ENCODE measurements around the gene AGBL4.

AGBL4 gene

GRCh38 chr1:50023292-50024159 lies at the start of gene AGBL4:
Gene AGBL4 (minus strand): TSS chr1:50023954.
- TF ChIP-seq CTCF (IDR thresholded peaks at IDR 0.05), result no peak

DNA sequence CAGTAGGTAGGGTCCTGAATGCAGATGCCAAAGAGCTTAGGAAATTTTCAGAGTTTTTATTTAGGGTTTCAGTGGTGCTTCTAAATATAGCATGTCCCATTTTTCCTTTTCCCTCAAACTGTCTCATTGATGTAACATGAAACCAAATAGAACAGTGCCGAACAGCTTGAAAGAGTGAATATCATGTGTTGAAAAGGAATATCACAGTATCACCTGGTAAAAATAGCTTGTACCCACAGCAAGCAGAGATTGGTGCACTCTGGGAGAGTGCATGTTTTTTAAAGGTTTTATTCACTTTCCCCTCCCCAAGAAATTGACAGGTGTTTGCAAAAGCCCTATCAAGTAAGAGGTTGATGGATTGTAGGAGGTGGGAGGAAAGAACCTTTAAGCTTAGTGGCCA lies 43.1 kb upstream of the AGBL4 start:
- no peak for TF ChIP-seq CTCF (IDR thresholded peaks at IDR 0.05)

GRCh38 chr1:50060279-50060678 lies 36.5 kb upstream of the AGBL4 start:
- TF ChIP-seq CTCF (IDR thresholded peaks at IDR 0.05), result no peak

- TF ChIP-seq CTCF (IDR thresholded peaks at IDR 0.05), result no peak
Observed at GRCh38 chr1:50048791-50049190, 25.0 kb upstream of the AGBL4 start.

- TF ChIP-seq CTCF (IDR thresholded peaks at IDR 0.05), result no peak
Observed at GRCh38 chr1:50047916-50048694, 24.4 kb upstream of the AGBL4 start.

GRCh38 chr1:50038237-50038809 lies 14.6 kb upstream of the AGBL4 start:
- TF ChIP-seq CTCF (IDR thresholded peaks at IDR 0.05), result no peak

GRCh38 chr1:50027794-50028193 lies 4.0 kb upstream of the AGBL4 start:
- TF ChIP-seq CTCF (IDR thresholded peaks at IDR 0.05), result no peak

Data from LNCAP (cell line).